GM23338 (cell line): ENCODE measurements around the gene RNGTT. TPM values are rescaled to one million over a fixed set of nuclear protein-coding genes. Genes with fewer than 3 reads are reported as not detected.
A peak's percentile ranks its signal among the peaks of the same experiment; 100 is the strongest.

ENCODE experiments used
- ATAC-seq: fragments of 200-7000 bp; cut with Tn5 transposase; 3 replicates; pipeline ENCODE4 v1.9.1; 2020
- DNase-seq: peaks from one replicate; pipeline ENCODE4 v3.0.0-alpha.2; 2015; ENCODE audit warnings: low spot score
- H2AFZ ChIP-seq: fragments of 200-600 bp; sonication (generic); 2 replicates; pipeline ENCODE4 v1.8.0; 2016; ENCODE audit warnings: antibody characterized with exemption, mild to moderate bottlenecking, moderate library complexity
- H3F3A ChIP-seq: fragments of 200-600 bp; sonication (generic); replicated peaks from 2 replicates; pipeline ENCODE4 v1.8.0; 2017; ENCODE audit warnings: antibody characterized with exemption, mixed run types, low read depth
- H3K27ac ChIP-seq: fragments of 200-600 bp; sonication (generic); 2 replicates; pipeline ENCODE4 v1.6.1; 2016; ENCODE audit warnings: low read depth
- H3K27me3 ChIP-seq: fragments of 200-600 bp; sonication (generic); 2 replicates; pipeline ENCODE4 v1.8.0; 2016; ENCODE audit warnings: mild to moderate bottlenecking, mixed run types, moderate library complexity; ENCODE audit not compliant: insufficient read depth
- H3K36me3 ChIP-seq: fragments of 200-600 bp; sonication (generic); 2 replicates; pipeline ENCODE4 v1.8.0; 2016; ENCODE audit warnings: mild to moderate bottlenecking; ENCODE audit not compliant: insufficient read depth
- H3K4me1 ChIP-seq: fragments of 200-600 bp; sonication (generic); 2 replicates; pipeline ENCODE4 v1.8.0; 2016; ENCODE audit warnings: mild to moderate bottlenecking, moderate library complexity; ENCODE audit not compliant: insufficient read depth
- H3K4me2 ChIP-seq: fragments of 200-600 bp; sonication (generic); 2 replicates; pipeline ENCODE4 v1.7.1; 2017; ENCODE audit warnings: mixed run types
- H3K4me3 ChIP-seq: fragments of 200-600 bp; sonication (generic); 2 replicates; pipeline ENCODE4 v1.6.1; 2016; ENCODE audit warnings: mixed run types
- H3K79me2 ChIP-seq: fragments of 200-600 bp; sonication (generic); replicated peaks from 2 replicates; pipeline ENCODE4 v1.8.0; 2017; ENCODE audit warnings: mild to moderate bottlenecking; ENCODE audit not compliant: insufficient read depth
- H3K9me2 ChIP-seq: fragments of 200-600 bp; sonication (generic); 2 replicates; pipeline ENCODE4 v1.8.0; 2017; ENCODE audit not compliant: insufficient read depth
- H4K20me1 ChIP-seq: fragments of 200-600 bp; sonication (generic); replicated peaks from 2 replicates; pipeline ENCODE4 v1.8.0; 2017; ENCODE audit warnings: mild to moderate bottlenecking; ENCODE audit not compliant: insufficient read depth
- H3K27ac Mint-ChIP-seq: 2 replicates; pipeline ENCODE4 v1.8.0; 2020; ENCODE audit warnings: inconsistent platforms, mild to moderate bottlenecking, moderate library complexity, mixed read lengths
- H3K27me3 Mint-ChIP-seq: 3 replicates; pipeline ENCODE4 v1.8.0; 2022; ENCODE audit warnings: low read depth, mild to moderate bottlenecking, moderate library complexity, mixed read lengths, inconsistent platforms; ENCODE audit not compliant: insufficient read depth, poor library complexity
- H3K36me3 Mint-ChIP-seq: 3 replicates; pipeline ENCODE4 v1.8.0; 2021; ENCODE audit warnings: low read depth, mild to moderate bottlenecking, inconsistent platforms, moderate library complexity, mixed read lengths
- H3K4me1 Mint-ChIP-seq: 3 replicates; pipeline ENCODE4 v1.8.0; 2020; ENCODE audit warnings: mild to moderate bottlenecking, inconsistent platforms, mixed read lengths
- H3K4me3 Mint-ChIP-seq: 3 replicates; pipeline ENCODE4 v1.8.0; 2021; ENCODE audit warnings: moderate library complexity, mild to moderate bottlenecking, inconsistent platforms, mixed read lengths
- H3K9me3 Mint-ChIP-seq: 3 replicates; pipeline ENCODE4 v1.8.0; 2020; ENCODE audit warnings: moderate library complexity, mild to moderate bottlenecking, inconsistent platforms, mixed read lengths
- CREB1 ChIP-seq: fragments of 250-450 bp; sonication (Bioruptor Pico); IDR thresholded peaks from 2 replicates; pipeline ENCODE4 v1.5.0; 2020; ENCODE audit warnings: low read depth, mild to moderate bottlenecking, moderate library complexity
- EZH2 ChIP-seq: fragments of 200-600 bp; sonication (generic); IDR thresholded peaks from one replicate; pipeline ENCODE4 v1.8.0; 2017; ENCODE audit warnings: antibody characterized with exemption, mild to moderate bottlenecking, low read depth; ENCODE audit not compliant: unreplicated experiment
- EZH2phosphoT487 ChIP-seq: fragments of 200-600 bp; sonication (generic); IDR thresholded peaks from one replicate; pipeline ENCODE4 v1.8.1; 2018; ENCODE audit warnings: antibody characterized with exemption; ENCODE audit not compliant: unreplicated experiment
- JUNB ChIP-seq: IDR thresholded peaks from one replicate; pipeline ENCODE4 v1.6.1; 2016; ENCODE audit warnings: antibody characterized with exemption; ENCODE audit not compliant: unreplicated experiment
- NANOG ChIP-seq: IDR thresholded peaks from 2 replicates; pipeline ENCODE4 v1.6.1; 2016; ENCODE audit warnings: antibody characterized with exemption, borderline replicate concordance
- POLR2AphosphoS5 ChIP-seq: IDR thresholded peaks from 2 replicates; pipeline ENCODE4 v1.6.1; 2016; ENCODE audit warnings: antibody characterized with exemption, low read depth
- STAT1 ChIP-seq: IDR thresholded peaks from one replicate; pipeline ENCODE4 v1.6.1; 2016; ENCODE audit warnings: antibody characterized with exemption; ENCODE audit not compliant: unreplicated experiment
- ZNF114 ChIP-seq: fragments of 250-450 bp; sonication (Bioruptor Pico); IDR thresholded peaks from 2 replicates; pipeline ENCODE4 v1.5.0; 2020; ENCODE audit warnings: mild to moderate bottlenecking, moderate library complexity
- ZNF331 ChIP-seq: fragments of 250-450 bp; sonication (Bioruptor Pico); IDR thresholded peaks from 2 replicates; pipeline ENCODE4 v1.5.0; 2020; ENCODE audit warnings: low read depth, mild to moderate bottlenecking, moderate library complexity
- ZNF462 ChIP-seq: fragments of 250-450 bp; sonication (Bioruptor Pico); IDR thresholded peaks from 2 replicates; pipeline ENCODE4 v1.5.0; 2020; ENCODE audit warnings: mild to moderate bottlenecking, moderate library complexity
- polyA plus RNA-seq: library from polyadenylated mRNA; unstranded; fragments of >200 nt; fragmentation: Nextera tagmentation; extraction: Ambion mirVana; gene quantifications from 2 replicates; pipeline ENCODE4 v1.2.1, GENCODE V29; 2016
- total RNA-seq: library from RNA; depleted of rRNA; stranded (reverse); fragments of >200 nt; shearing (Covaris generic); gene quantifications from 2 replicates; pipeline ENCODE4 v1.2.3, GENCODE V29; 2014
- TF ChIP-seq, protein P1 (sequence below), 2 experiments: fragments of 200-600 bp in 1 of 2; sonication (generic) in 1 of 2; conservative IDR thresholded peaks; 2 replicates each; pipeline versions ENCODE4 v1.5.1 to v1.6.1; 2016 to 2017; ENCODE audit warnings: antibody characterized with exemption in 2 of 2, low read depth in 2 of 2, mild to moderate bottlenecking in 2 of 2, moderate library complexity in 1 of 2
- TF ChIP-seq, protein P2 (sequence below): IDR thresholded peaks from 2 replicates; pipeline ENCODE4 v1.6.1; 2016; ENCODE audit warnings: antibody characterized with exemption
- TF ChIP-seq, protein P3 (sequence below): IDR thresholded peaks from one replicate; pipeline ENCODE4 v1.6.1; 2018; ENCODE audit warnings: antibody characterized with exemption; ENCODE audit not compliant: unreplicated experiment

RNGTT gene
- total and polyA plus RNA-seq, 2 experiments from 2014 or later: 11.2 to 29.2 TPM

DNA sequence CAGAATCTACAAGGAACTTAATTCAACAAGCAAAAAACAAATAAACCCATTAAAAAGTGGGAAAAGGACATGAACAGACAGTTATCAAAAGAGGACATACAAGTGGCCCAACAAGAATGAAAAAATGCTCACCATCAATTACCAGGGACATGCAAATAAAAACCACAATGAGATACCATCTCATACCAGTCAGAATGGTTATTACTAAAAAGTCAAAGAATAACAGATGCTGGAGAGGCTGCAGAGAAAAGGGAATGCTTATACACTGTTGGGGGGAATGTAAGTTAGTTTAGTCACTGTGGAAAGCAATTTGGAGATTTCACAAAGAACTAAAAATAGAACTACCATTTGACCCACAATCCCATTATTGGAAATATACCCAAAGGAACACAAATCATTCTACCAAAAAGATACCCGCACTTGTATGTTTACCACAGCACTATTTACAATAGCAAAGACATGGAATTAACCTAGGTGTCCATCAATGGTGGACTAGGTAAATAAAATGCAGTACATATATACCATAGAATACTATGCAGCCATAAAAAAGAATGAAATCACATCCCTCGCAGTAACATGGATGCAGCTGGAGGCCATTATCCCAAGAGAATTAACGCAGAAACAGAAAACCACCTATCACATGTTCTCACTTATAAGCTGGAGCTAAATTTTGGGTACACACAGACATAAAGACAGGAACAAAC, 48.4 kb downstream of the RNGTT start:
- H3K4me1 ChIP-seq: peaks cover 21% of the 10 kb centered on the region
- ATAC-seq (no peak), DNase-seq (no peak)
- H2AFZ ChIP-seq: no peak overlapping the region
- peaks cover 48% of the 10 kb centered on the region for H3K79me2 ChIP-seq
- no peaks in the 10 kb centered on the region for H3K36me3 ChIP-seq
- no peak overlapping the region for H3K4me3 ChIP-seq
- H3K9me2 ChIP-seq: no peaks in the 10 kb centered on the region
- Mint-ChIP-seq H3K27me3 (no peaks in the 10 kb centered on the region), H3K36me3 (no peaks in the 10 kb centered on the region), H3K9me3 (no peaks in the 10 kb centered on the region; the same call in 2 of the 3 replicates), H3K27ac (no peak overlapping the region), H3K4me1 (peaks cover 34% of the 10 kb centered on the region), H3K4me3 (no peak overlapping the region)
- TF ChIP-seq EZH2phosphoT487 (no peak), ZNF462 (CRISPR knock-in tag) (no peak), CREB1 (CRISPR knock-in tag) (no peak), ZNF331 (no peak), STAT1 (no peak), POLR2AphosphoS5 (no peak), NANOG (no peak), EZH2 (no peak), ZNF114 (no peak), JUNB (no peak)
- TF ChIP-seq, protein P1, sequence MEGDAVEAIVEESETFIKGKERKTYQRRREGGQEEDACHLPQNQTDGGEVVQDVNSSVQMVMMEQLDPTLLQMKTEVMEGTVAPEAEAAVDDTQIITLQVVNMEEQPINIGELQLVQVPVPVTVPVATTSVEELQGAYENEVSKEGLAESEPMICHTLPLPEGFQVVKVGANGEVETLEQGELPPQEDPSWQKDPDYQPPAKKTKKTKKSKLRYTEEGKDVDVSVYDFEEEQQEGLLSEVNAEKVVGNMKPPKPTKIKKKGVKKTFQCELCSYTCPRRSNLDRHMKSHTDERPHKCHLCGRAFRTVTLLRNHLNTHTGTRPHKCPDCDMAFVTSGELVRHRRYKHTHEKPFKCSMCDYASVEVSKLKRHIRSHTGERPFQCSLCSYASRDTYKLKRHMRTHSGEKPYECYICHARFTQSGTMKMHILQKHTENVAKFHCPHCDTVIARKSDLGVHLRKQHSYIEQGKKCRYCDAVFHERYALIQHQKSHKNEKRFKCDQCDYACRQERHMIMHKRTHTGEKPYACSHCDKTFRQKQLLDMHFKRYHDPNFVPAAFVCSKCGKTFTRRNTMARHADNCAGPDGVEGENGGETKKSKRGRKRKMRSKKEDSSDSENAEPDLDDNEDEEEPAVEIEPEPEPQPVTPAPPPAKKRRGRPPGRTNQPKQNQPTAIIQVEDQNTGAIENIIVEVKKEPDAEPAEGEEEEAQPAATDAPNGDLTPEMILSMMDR (conservative IDR thresholded peaks at IDR 0.05; ENCODE audit: low read depth in 2 of 2): no peak
- TF ChIP-seq, protein P2, sequence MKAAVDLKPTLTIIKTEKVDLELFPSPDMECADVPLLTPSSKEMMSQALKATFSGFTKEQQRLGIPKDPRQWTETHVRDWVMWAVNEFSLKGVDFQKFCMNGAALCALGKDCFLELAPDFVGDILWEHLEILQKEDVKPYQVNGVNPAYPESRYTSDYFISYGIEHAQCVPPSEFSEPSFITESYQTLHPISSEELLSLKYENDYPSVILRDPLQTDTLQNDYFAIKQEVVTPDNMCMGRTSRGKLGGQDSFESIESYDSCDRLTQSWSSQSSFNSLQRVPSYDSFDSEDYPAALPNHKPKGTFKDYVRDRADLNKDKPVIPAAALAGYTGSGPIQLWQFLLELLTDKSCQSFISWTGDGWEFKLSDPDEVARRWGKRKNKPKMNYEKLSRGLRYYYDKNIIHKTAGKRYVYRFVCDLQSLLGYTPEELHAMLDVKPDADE: no peak
- TF ChIP-seq, protein P3, sequence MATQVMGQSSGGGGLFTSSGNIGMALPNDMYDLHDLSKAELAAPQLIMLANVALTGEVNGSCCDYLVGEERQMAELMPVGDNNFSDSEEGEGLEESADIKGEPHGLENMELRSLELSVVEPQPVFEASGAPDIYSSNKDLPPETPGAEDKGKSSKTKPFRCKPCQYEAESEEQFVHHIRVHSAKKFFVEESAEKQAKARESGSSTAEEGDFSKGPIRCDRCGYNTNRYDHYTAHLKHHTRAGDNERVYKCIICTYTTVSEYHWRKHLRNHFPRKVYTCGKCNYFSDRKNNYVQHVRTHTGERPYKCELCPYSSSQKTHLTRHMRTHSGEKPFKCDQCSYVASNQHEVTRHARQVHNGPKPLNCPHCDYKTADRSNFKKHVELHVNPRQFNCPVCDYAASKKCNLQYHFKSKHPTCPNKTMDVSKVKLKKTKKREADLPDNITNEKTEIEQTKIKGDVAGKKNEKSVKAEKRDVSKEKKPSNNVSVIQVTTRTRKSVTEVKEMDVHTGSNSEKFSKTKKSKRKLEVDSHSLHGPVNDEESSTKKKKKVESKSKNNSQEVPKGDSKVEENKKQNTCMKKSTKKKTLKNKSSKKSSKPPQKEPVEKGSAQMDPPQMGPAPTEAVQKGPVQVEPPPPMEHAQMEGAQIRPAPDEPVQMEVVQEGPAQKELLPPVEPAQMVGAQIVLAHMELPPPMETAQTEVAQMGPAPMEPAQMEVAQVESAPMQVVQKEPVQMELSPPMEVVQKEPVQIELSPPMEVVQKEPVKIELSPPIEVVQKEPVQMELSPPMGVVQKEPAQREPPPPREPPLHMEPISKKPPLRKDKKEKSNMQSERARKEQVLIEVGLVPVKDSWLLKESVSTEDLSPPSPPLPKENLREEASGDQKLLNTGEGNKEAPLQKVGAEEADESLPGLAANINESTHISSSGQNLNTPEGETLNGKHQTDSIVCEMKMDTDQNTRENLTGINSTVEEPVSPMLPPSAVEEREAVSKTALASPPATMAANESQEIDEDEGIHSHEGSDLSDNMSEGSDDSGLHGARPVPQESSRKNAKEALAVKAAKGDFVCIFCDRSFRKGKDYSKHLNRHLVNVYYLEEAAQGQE: no peak
- H4K20me1 ChIP-seq: peaks cover 9% of the 10 kb centered on the region; the same call in 1 of the 2 replicates
- H3K4me2 ChIP-seq: peak overlapping the region; percentile 48; the same call in 1 of the 2 replicates
- no peaks in the 10 kb centered on the region for H3K27me3 ChIP-seq
- H3F3A ChIP-seq: no peaks in the 10 kb centered on the region
- H3K27ac ChIP-seq: no peak overlapping the region
